Suppressor macrophage treated with lipopolysaccharide for 4 hours (primary cell): ENCODE data around the gene C2CD2.
A peak's percentile ranks its signal among the peaks of the same experiment; 100 is the strongest.
"Not testable (repeated sequence)": the region's sequence is repeated elsewhere in the genome, so short reads cannot be mapped to it uniquely, and the experiment has no call there.

Experiments used
- DNase-seq: peaks from one replicate; pipeline ENCODE4 v3.0.0-alpha.2; 2020

C2CD2 gene

DNA sequence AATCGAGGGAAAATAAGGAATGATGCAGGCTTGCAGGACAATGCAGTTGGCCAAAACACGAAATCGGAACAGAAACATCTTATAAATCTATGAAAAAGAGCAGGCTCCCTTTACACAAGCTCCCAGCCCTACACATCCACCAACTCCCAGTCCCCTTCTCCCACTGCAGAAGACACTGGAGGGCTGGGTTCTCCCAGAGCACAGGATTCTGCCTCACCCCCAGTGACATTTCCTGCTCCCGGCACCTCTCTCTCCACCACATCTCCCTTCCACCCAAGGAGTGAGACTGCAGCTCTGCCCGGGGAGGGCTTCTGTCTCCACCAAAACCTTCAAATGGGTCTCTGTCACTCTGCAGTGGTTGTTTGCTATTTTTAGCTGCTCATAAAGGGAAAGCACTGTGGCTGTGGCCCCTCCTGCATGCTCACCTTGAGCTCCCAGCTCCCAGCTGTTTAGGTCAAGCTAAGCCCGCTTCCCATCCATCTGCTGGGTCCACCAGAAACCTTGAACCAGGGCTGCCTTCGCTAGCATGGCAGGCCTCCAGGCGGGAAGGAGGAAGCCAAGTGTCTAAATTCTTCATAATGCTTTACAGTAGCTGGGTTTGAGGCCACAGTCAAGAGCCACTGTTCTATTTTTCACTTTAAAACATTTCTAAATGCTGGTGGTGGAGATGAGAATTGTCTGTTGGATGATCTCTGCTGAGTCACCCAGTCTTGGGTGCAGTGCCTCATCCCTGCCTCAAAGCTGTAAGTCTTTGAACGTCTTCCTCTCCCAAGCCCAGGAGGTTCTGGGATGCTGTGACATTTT is 3.3 kb upstream of the C2CD2 start:
- DNase-seq, result peak; percentile 18

GRCh38 chr21:41955516-41955915 is 1.7 kb upstream of the C2CD2 start:
- DNase-seq, result no peak

GRCh38 chr21:41954654-41955499 is 1.1 kb upstream of the C2CD2 start:
- DNase-seq, result no peak

GRCh38 chr21:41953249-41953830 is 478 bp downstream of the C2CD2 start:
- peak; percentile 30 for DNase-seq

DNA sequence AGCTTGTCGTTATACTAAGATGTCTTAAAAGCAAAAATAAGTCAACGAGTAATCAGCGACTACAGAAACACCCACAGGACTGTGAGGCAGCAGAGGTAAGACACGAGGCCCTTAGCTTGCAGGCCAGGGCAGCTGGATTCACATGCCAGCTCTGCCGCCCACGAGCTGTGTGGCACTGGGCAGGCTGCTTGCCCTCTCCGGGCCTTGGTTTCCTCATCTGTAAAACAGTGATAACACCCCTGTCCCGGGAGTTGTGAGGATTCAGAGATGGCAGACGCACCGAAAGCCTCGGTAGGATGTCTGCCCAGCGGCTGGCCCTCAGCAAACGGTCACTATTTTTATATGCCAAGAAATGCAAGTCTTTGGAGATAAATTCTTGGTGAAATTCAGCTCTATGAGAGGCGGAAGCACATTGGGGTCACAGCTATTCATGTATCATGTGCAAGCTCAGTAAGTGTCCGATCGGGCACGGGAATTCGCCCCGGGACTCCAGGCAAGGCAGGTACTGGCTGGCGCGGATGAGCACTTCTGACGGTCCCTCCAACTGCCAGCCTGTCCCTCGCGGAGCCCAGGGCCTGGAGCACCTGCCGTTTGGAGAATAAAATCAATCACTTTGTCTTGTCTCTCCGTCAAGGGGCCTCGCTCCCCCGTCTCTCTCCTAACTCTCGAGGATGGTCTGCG is 1.1 kb downstream of the C2CD2 start:
- DNase-seq, result no peak

- DNase-seq, result no peak
Measured at GRCh38 chr21:41951876-41952567, 1.8 kb downstream of the C2CD2 start.

DNA sequence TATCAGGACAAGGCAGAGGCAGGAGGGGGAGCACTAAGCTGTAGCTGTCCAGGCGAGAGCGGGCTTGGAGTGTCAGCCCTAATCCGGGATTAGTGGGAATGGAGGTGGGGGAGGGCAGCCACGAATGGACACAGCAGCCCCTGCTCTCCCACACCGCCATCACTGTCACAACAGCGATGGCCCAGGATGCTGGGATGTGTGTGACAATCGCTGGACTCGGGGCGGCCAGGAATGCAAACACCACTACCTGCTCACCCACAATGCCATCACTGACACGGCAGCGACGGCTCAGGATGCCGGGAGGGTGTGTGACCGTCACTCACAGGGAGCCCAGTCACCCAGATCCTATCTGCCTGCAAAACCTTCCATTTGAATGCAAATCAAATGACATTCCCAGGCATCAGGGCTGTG is 2.9 kb downstream of the C2CD2 start:
- DNase-seq, result no peak

GRCh38 chr21:41949631-41950030 is 4.2 kb downstream of the C2CD2 start:
- not testable (repeated sequence) for DNase-seq

DNA sequence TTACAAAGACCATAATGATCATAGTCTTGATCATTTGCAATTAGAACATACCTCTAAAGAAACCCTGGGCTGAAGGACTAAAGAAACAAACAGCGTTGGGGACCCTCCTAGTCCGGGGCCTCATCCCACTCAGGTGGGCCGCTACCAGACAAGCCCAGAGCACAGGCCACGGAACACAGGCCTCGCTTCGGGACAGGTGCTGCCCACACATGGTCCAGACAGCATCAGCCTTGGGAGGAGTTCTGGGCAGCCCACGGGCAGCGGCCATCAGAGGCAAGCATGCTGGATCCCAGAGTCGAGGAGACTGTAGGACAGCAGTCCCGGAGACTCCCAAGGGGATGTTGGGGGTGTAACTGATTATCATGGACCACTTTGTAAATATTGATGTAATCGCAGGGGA is 4.9 kb downstream of the C2CD2 start:
- no peak for DNase-seq

GRCh38 chr21:41948078-41948895 is 5.5 kb downstream of the C2CD2 start:
- no peak for DNase-seq

DNA sequence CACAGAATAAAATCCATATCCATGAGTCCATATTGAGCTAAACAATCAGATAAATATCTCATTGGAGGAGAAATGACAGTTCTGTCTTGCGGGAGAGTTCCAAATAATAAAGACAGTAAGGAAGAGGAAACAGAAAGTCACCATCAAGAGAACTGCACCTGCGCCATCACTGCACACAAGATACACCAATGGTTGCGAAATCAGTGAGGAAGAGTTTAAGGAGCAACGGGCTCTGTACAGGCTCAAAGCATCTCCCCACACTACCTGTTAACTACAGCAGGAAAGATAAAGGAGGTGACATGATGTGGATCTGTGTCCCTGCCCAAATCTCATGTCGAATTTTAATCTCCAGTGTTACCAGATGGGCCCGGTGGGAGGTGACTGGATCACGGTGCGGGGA is 7.8 kb downstream of the C2CD2 start:
- no peak for DNase-seq

DNA sequence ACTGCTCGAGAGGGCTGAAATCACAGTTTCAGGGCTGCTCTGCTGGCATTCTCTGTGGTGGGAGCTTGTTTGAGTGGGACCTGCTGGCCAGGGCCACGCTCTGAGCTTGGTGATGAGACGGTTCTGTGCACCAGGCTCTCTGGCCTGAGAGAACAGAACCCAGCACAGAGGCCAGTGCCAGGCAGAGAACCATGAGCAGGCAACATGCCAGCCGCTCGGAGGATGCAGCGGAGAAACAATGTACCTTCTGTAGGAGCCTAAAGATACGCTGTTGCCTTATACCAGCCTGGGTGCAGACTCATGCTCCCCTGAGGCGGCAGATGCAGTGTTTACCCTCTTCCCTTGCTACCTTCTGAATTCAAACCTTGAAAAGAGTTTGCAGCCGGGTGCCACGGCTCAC is 10.0 kb downstream of the C2CD2 start:
- no peak for DNase-seq

GRCh38 chr21:41942457-41942856 is 11.4 kb downstream of the C2CD2 start:
- no peak for DNase-seq

GRCh38 chr21:41941941-41942340 is 11.9 kb downstream of the C2CD2 start:
- DNase-seq, result no peak

DNA sequence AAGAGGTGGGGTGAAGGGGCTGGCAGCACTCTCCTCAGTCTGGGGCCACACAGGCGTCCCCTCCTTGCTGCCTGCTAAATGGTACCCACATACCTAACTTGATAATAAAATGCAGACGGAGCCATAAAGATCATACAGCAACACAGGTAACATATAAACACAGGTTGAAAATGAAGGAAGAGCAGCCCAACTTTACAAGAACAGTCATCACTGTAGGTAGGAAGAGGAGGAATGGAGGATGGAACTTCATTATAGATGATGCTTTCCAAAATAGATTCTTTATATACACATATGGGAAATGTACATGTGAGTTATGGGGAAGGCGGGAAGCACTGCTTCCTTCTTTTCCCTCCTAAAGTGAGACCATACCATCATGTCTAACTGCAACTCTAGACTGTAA is 13.4 kb downstream of the C2CD2 start:
- DNase-seq, result no peak

- no peak for DNase-seq
Measured at GRCh38 chr21:41939391-41939790, 14.4 kb downstream of the C2CD2 start.

GRCh38 chr21:41933313-41934079 is 20.3 kb downstream of the C2CD2 start:
- no peak for DNase-seq

- no peak for DNase-seq
Measured at GRCh38 chr21:41932576-41933312, 21.1 kb downstream of the C2CD2 start.

- DNase-seq, result no peak
Measured at GRCh38 chr21:41932191-41932575, 21.6 kb downstream of the C2CD2 start.

DNA sequence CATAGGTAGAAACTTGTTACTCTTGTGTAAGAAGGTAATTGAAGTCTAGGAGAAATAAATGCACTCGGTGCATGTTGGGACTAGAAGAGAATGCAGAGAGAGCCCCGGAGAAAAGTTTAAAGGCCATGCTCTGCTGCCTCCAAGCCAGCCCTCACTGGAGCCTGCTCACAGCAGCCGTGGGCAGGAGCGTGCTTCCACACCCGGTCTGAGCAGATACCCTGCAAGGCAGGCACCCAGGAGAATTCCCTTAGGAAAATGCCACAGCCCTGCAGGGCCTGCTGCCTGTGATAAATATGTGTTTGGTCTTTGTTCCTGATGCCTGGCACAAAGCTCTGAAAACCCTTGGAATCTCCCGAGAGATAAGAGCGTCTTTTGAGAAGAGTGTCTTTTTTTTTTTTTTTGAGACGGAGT is 22.8 kb downstream of the C2CD2 start:
- DNase-seq, result no peak
